Dendritic cell treated with granulocyte-macrophage colony-stimulating factor and Interleukin-4, amounts not matched to agents 40 ng/mL and 50 ng/mL, for 4 days (primary cell): Measurements from ENCODE around the gene KLHL25.

Source experiments
- H3K27ac Mint-ChIP-seq: one replicate; pipeline ENCODE4 v1.8.0; 2022; ENCODE audit warnings: mild to moderate bottlenecking, mixed read lengths
- H3K27me3 Mint-ChIP-seq: one replicate; pipeline ENCODE4 v1.8.0; 2022; ENCODE audit warnings: mild to moderate bottlenecking, mixed read lengths
- H3K36me3 Mint-ChIP-seq: one replicate; pipeline ENCODE4 v1.8.0; 2022; ENCODE audit warnings: low read depth, mixed read lengths
- H3K4me1 Mint-ChIP-seq: one replicate; pipeline ENCODE4 v1.8.0; 2022; ENCODE audit warnings: low read depth, mixed read lengths
- H3K4me3 Mint-ChIP-seq: one replicate; pipeline ENCODE4 v1.8.0; 2022; ENCODE audit warnings: mild to moderate bottlenecking, moderate library complexity, mixed read lengths
- H3K9me3 Mint-ChIP-seq: one replicate; pipeline ENCODE4 v1.8.0; 2022; ENCODE audit warnings: mixed read lengths
- intact Hi-C: fragments of 100-400 bp; cut with micrococcal nuclease; formaldehyde crosslinking; loops from one replicate; pipeline ENCODE4 v1.15.0; 2022

The KLHL25 gene

GRCh38 chr15:85745525-85746150, 49.1 kb downstream of the KLHL25 start:
- Mint-ChIP-seq H3K27me3 (no peaks in the 10 kb centered on the region), H3K36me3 (peaks cover 89% of the 10 kb centered on the region), H3K27ac (no peak overlapping the region), H3K9me3 (no peaks in the 10 kb centered on the region), H3K4me1 (peaks cover 44% of the 10 kb centered on the region), H3K4me3 (no peak overlapping the region)
- intact Hi-C loops = no loop called here

- Mint-ChIP-seq H3K27ac (no peak overlapping the region), H3K4me3 (no peak overlapping the region), H3K9me3 (no peaks in the 10 kb centered on the region), H3K36me3 (peaks cover 96% of the 10 kb centered on the region), H3K27me3 (no peaks in the 10 kb centered on the region), H3K4me1 (peaks cover 44% of the 10 kb centered on the region)
- intact Hi-C loops = no loop called here
Observed at GRCh38 chr15:85745023-85745422, 49.7 kb downstream of the KLHL25 start.

DNA sequence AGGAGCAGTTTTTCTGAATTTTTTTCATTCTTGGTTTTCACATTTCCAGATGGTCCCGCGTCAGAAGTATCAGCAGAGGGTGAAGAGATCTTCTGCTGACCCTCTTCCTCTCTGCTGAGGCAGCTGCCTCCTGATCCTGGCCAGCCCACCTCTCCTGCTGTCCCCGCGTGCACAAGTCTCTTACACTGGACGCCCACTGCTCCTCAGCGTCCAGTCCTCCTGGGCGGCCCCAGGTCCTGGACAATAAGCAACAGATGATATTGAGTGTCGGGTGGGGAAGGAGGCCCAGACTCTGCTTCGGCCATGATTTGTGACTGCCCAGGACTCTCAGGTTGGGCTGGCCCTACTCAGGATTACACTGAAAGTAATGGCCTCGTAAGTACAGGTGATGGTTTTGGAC, 50.1 kb downstream of the KLHL25 start:
- intact Hi-C loops = no loop called here
- Mint-ChIP-seq H3K4me3 (no peak overlapping the region), H3K27ac (no peak overlapping the region), H3K9me3 (no peaks in the 10 kb centered on the region), H3K27me3 (no peaks in the 10 kb centered on the region), H3K36me3 (peaks cover 100% of the 10 kb centered on the region), H3K4me1 (peaks cover 40% of the 10 kb centered on the region)

- peaks cover 29% of the 10 kb centered on the region for H3K4me1 Mint-ChIP-seq
- intact Hi-C loops = no loop called here
- no peak overlapping the region for H3K27ac Mint-ChIP-seq
- no peaks in the 10 kb centered on the region for H3K27me3 Mint-ChIP-seq
- H3K36me3 Mint-ChIP-seq = peaks cover 98% of the 10 kb centered on the region
- no peaks in the 10 kb centered on the region for H3K9me3 Mint-ChIP-seq
- H3K4me3 Mint-ChIP-seq = no peak overlapping the region
Observed at GRCh38 chr15:85743392-85744055, 51.2 kb downstream of the KLHL25 start.

- Mint-ChIP-seq H3K4me1 (peaks cover 24% of the 10 kb centered on the region), H3K27me3 (no peaks in the 10 kb centered on the region), H3K4me3 (no peak overlapping the region), H3K36me3 (peaks cover 97% of the 10 kb centered on the region), H3K27ac (peak overlapping the region; percentile 70), H3K9me3 (no peaks in the 10 kb centered on the region)
- intact Hi-C loops = no loop called here
Observed at GRCh38 chr15:85742186-85742821, 52.4 kb downstream of the KLHL25 start.

DNA sequence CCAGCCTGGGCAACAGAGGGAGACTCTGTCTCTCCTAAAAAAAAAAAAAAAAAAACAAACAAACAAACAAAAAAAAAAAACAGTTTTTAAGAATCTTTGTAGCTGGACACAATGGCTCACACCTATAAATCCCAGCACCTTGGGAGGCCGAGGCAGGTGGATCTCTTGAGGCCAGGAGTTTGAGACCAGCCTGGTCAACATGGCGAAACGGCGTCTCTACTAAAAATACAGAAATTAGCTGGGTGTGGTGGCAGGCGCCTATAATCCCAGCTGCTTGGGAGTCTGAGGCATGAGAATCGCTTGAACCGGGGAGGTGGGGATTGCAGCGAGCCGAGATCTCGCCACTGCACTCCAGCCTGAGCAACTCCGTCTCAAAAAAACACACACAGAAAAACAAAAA, 53.1 kb downstream of the KLHL25 start:
- H3K9me3 Mint-ChIP-seq = no peaks in the 10 kb centered on the region
- intact Hi-C loops = no loop called here
- H3K27me3 Mint-ChIP-seq = no peaks in the 10 kb centered on the region
- H3K4me1 Mint-ChIP-seq = peaks cover 24% of the 10 kb centered on the region
- no peak overlapping the region for H3K4me3 Mint-ChIP-seq
- H3K27ac Mint-ChIP-seq = peak overlapping the region; percentile 70
- peaks cover 97% of the 10 kb centered on the region for H3K36me3 Mint-ChIP-seq

- no peak overlapping the region for H3K4me3 Mint-ChIP-seq
- H3K36me3 Mint-ChIP-seq = peaks cover 97% of the 10 kb centered on the region
- H3K4me1 Mint-ChIP-seq = peaks cover 24% of the 10 kb centered on the region
- H3K27ac Mint-ChIP-seq = peak overlapping the region; percentile 70
- H3K27me3 Mint-ChIP-seq = no peaks in the 10 kb centered on the region
- intact Hi-C loops = no loop called here
- no peaks in the 10 kb centered on the region for H3K9me3 Mint-ChIP-seq
Observed at GRCh38 chr15:85741021-85741421, 53.7 kb downstream of the KLHL25 start.

DNA sequence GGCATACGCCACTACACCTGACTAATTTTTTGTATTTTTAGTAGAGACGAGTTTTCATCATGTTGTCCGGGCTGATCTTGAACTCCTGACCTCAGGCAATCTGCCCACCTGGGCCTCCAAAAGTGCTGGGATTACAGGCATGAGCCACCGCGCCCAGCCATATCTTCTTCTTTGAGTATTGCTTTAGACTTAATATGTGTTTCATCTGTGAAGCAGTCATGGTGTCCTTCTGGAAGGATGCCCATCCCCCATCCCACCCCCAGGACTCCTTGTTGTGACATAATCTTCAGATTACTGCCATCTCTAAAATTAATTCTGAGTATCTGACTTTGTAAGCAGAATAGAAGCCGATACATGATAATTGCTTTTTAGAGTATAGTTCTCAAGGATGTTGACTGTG, 57.7 kb downstream of the KLHL25 start:
- Mint-ChIP-seq H3K27ac (no peak overlapping the region), H3K27me3 (no peaks in the 10 kb centered on the region), H3K36me3 (peaks cover 97% of the 10 kb centered on the region), H3K9me3 (peaks cover 15% of the 10 kb centered on the region), H3K4me1 (peaks cover 18% of the 10 kb centered on the region), H3K4me3 (no peak overlapping the region)
- intact Hi-C loops = no loop called here

DNA sequence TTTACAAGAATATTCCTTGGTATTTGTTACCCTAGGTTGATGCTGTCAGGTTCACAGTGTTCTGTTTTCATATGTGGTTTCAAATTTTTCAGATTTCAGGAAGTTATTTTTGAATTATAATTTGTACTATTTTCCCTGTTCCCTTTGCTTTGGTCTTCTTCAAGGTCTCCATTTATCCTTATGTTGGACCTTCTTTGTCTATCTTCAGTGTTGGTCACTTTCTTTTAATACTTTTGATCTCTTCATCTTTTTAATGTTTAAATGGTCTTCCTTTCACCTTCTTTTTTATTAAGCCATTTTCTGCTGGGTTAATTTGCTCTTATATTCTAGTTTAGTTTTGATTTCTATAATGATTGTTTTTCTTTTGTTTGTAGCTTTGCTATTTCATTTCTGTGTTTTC, 61.3 kb downstream of the KLHL25 start:
- peaks cover 15% of the 10 kb centered on the region for H3K9me3 Mint-ChIP-seq
- no peaks in the 10 kb centered on the region for H3K27me3 Mint-ChIP-seq
- peaks cover 100% of the 10 kb centered on the region for H3K36me3 Mint-ChIP-seq
- no peak overlapping the region for H3K4me3 Mint-ChIP-seq
- H3K27ac Mint-ChIP-seq = no peak overlapping the region
- intact Hi-C loops = no loop called here
- peaks cover 7% of the 10 kb centered on the region for H3K4me1 Mint-ChIP-seq

DNA sequence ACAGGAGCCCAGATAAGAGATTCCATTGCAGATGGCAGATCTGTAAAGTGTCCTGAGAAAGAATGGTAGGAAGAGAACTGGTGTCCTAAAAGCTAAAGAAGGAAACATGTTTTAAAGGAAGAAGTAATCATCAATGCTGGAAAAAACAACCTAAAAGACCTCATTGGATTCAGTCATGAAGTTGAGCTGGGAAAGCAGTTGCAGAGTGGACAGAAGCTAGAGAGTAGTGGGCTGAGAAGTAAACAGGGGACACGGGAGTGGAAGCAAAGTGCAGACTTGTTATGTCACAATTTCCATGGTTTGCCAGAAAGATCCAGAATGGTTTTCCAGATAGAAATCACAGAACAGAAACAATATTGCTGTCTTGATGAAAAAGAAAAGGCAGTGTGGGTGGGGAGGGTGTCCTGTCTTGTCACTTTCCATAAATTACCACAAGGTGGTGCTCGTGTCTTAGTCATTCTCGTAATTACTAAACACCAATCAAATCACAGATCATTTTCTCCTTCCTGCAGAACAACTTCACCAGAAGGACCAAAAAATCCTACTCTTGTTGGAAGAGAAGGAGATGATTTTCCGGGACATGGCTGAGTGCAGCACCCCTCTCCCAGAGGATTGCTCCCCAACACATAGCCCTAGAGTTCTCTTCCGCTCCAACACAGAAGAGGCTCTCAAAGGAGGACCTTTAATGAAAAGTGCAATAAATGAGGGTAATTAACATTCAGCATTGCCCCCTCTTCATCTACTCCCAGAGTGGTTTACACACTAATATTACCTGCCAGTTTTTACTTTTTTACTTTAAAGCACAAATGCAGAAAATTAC, 64.5 kb downstream of the KLHL25 start:
- Mint-ChIP-seq H3K27ac (peak overlapping the region; percentile 26), H3K27me3 (no peaks in the 10 kb centered on the region), H3K9me3 (peaks cover 15% of the 10 kb centered on the region), H3K36me3 (peaks cover 99% of the 10 kb centered on the region), H3K4me3 (no peak overlapping the region), H3K4me1 (peaks cover 7% of the 10 kb centered on the region)
- intact Hi-C loops = loop anchor here (1.0 to 2.0 kb wide), 2 partner anchors 101 to 110 kb away; no protein-coding TSS in a partner anchor

DNA sequence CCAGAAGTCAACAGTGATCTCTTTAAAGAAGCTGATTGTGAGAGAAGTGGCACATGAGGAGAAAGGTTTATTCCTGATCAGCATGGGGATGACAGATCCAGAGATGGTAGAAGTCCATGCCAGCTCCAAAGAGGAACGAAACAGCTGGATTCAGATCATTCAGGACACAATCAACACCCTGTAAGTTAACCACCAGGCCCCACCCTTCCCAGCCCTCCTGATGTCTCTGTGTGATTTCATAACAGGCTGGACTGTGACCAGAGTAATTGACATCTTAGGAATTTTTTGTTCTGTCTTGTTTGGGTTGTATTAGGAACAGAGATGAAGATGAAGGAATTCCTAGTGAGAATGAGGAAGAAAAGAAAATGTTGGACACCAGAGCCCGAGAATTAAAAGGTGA, 67.7 kb downstream of the KLHL25 start:
- Mint-ChIP-seq H3K9me3 (no peaks in the 10 kb centered on the region), H3K36me3 (peaks cover 98% of the 10 kb centered on the region), H3K27ac (no peak overlapping the region), H3K4me1 (peaks cover 14% of the 10 kb centered on the region), H3K4me3 (no peak overlapping the region), H3K27me3 (no peaks in the 10 kb centered on the region)
- intact Hi-C loops = no loop called here

- Mint-ChIP-seq H3K27ac (peak overlapping the region; percentile 29), H3K9me3 (no peaks in the 10 kb centered on the region), H3K27me3 (no peaks in the 10 kb centered on the region), H3K36me3 (peaks cover 98% of the 10 kb centered on the region), H3K4me1 (peaks cover 14% of the 10 kb centered on the region), H3K4me3 (no peak overlapping the region)
- intact Hi-C loops = no loop called here
Observed at GRCh38 chr15:85726454-85726853, 68.3 kb downstream of the KLHL25 start.

- intact Hi-C loops = no loop called here
- Mint-ChIP-seq H3K4me3 (no peak overlapping the region), H3K27ac (no peak overlapping the region), H3K4me1 (peaks cover 14% of the 10 kb centered on the region), H3K36me3 (peaks cover 98% of the 10 kb centered on the region), H3K9me3 (no peaks in the 10 kb centered on the region), H3K27me3 (no peaks in the 10 kb centered on the region)
Observed at GRCh38 chr15:85725564-85725963, 69.2 kb downstream of the KLHL25 start.

DNA sequence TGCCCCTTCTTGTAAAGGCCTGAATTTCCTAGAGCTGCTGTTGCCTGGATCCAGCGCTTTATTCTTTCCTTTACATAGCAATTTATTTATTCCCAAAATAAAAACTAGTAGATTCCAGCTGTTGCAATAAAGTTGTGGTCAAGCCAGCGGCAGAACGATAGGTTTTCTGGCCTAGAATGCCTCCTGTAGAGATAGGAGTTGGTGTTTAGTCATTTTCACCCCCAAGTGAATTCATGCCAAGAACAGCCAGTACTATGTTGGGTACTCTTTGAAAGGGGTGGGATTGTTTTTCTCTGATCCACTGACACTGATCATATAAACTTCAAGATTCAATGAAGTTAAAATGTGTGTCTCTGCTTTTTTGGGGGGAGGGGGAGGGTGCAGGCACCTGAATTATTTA, 69.7 kb downstream of the KLHL25 start:
- no peak overlapping the region for H3K27ac Mint-ChIP-seq
- H3K4me1 Mint-ChIP-seq = peaks cover 10% of the 10 kb centered on the region
- H3K9me3 Mint-ChIP-seq = no peaks in the 10 kb centered on the region
- H3K36me3 Mint-ChIP-seq = peaks cover 98% of the 10 kb centered on the region
- no peak overlapping the region for H3K4me3 Mint-ChIP-seq
- intact Hi-C loops = no loop called here
- no peaks in the 10 kb centered on the region for H3K27me3 Mint-ChIP-seq
